Measurements from ENCODE around the gene HUS1.
A peak's percentile ranks its signal among the peaks of the same experiment; 100 is the strongest.

Gene HUS1

GRCh38 chr7:47967708-47968107 lies 11.7 kb downstream of the HUS1 start:
- no peak overlapping the region for H3K4me3 ChIP-seq
- H4K20me1 ChIP-seq = peaks cover 4 to 25% (median 7%) of the 10 kb centered on the region in 11 experiments; a peak in 10 of 22 replicates
- TF ChIP-seq Cebpa-rat (IDR thresholded peaks at IDR 0.05) = no peak
- H3K9me3 ChIP-seq (replicated peaks in 1 of 11) = no peaks in the 10 kb centered on the region
- no peak overlapping the region for H3K4me2 ChIP-seq
- H3K36me3 ChIP-seq = peaks cover 63 to 90% (median 77%) of the 10 kb centered on the region in 11 experiments
- H3K4me1 ChIP-seq = peaks cover 17 to 42% (median 27%) of the 10 kb centered on the region in 10 experiments
- no peaks in the 10 kb centered on the region for H3K27me3 ChIP-seq
- H3K27ac ChIP-seq = no peak overlapping the region
- H3K9ac ChIP-seq = no peak overlapping the region

- no peak for TF ChIP-seq Cebpa-rat (IDR thresholded peaks at IDR 0.05)
- H3K4me3 ChIP-seq = no peak overlapping the region
- H4K20me1 ChIP-seq = peaks cover 4 to 25% (median 7%) of the 10 kb centered on the region in 11 experiments; a peak in 10 of 22 replicates
- H3K36me3 ChIP-seq = peaks cover 66 to 90% (median 77%) of the 10 kb centered on the region in 11 experiments
- no peak overlapping the region for H3K9ac ChIP-seq
- no peak overlapping the region for H3K27ac ChIP-seq
- no peaks in the 10 kb centered on the region for H3K27me3 ChIP-seq
- H3K4me2 ChIP-seq = no peak overlapping the region
- peaks cover 0 to 5% (median 0%) of the 10 kb centered on the region in 11 experiments; a peak in 1 of 22 replicates for H3K9me3 ChIP-seq (replicated peaks in 1 of 11)
- H3K4me1 ChIP-seq = peaks cover 17 to 36% (median 27%) of the 10 kb centered on the region in 10 experiments
Observed at GRCh38 chr7:47967123-47967522, 12.3 kb downstream of the HUS1 start.

GRCh38 chr7:47965456-47965855 lies 14.0 kb downstream of the HUS1 start:
- H3K4me2 ChIP-seq = no peak overlapping the region
- H3K9me3 ChIP-seq (replicated peaks in 1 of 11) = peaks cover 9 to 21% (median 12%) of the 10 kb centered on the region in 11 experiments; a peak in 20 of 22 replicates
- no peak overlapping the region for H3K9ac ChIP-seq
- peaks cover 82 to 91% (median 85%) of the 10 kb centered on the region in 11 experiments for H3K36me3 ChIP-seq
- H4K20me1 ChIP-seq = peaks cover 2 to 25% (median 7%) of the 10 kb centered on the region in 11 experiments; a peak in 9 of 22 replicates
- no peak overlapping the region for H3K4me3 ChIP-seq
- H3K27me3 ChIP-seq = no peaks in the 10 kb centered on the region
- H3K4me1 ChIP-seq = peaks cover 11 to 24% (median 14%) of the 10 kb centered on the region in 10 experiments
- TF ChIP-seq Cebpa-rat (IDR thresholded peaks at IDR 0.05) = no peak
- no peak overlapping the region for H3K27ac ChIP-seq

DNA sequence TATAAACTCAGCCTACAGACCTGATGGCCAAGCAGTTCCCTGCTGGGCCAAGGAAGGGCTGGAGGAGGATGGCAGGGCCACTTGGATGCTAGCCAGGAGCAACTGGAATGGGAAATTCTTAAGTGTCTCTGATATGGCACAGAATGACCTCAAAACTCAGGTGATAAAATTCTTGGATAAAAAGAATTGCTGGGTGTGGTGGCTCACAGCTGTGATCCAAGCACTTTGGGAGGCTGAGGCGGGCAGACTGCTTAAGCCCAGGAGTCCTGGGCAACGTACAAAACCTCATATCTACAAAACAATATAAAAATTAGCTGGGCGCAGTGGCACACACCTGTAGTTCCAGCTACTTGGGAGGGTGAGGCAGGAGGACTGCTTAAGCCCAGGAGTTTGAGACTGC lies 17.2 kb downstream of the HUS1 start:
- no peak for TF ChIP-seq Cebpa-rat (IDR thresholded peaks at IDR 0.05)
- Histone ChIP-seq H3K27ac (no peak overlapping the region), H3K4me3 (no peak overlapping the region), H3K4me2 (no peak overlapping the region), H3K9me3 (replicated peaks in 1 of 11) (peaks cover 10 to 23% (median 15%) of the 10 kb centered on the region in 11 experiments; a peak in 20 of 22 replicates), H3K36me3 (peaks cover 66 to 83% (median 77%) of the 10 kb centered on the region in 11 experiments), H3K4me1 (peaks cover 0 to 12% (median 0%) of the 10 kb centered on the region in 10 experiments; a peak in 7 of 20 replicates), H3K9ac (no peak overlapping the region), H3K27me3 (no peaks in the 10 kb centered on the region), H4K20me1 (peaks cover 0 to 19% (median 5%) of the 10 kb centered on the region in 11 experiments; a peak in 5 of 22 replicates)

DNA sequence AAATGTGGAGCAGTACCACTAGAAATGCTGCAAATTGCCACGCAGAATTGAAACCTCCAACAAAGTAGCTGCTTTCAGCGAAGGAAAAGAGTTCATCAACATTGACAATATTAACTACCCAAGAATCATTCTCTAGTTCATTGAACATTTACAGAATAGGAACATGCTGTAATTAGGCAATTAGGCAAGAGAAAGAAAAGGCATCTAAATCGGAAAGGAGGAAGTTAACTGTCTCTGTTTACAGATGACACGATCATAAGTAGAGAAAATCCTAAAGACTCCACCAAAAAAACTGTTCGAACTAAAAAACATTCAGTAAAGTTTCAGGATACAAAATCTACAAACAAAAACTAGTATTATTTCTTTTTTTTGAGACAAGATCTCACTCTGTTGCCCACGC lies 22.3 kb downstream of the HUS1 start:
- H3K36me3 ChIP-seq = peaks cover 46 to 71% (median 59%) of the 10 kb centered on the region in 11 experiments
- H3K27me3 ChIP-seq = no peaks in the 10 kb centered on the region
- H3K4me3 ChIP-seq = no peak overlapping the region
- no peak overlapping the region for H3K9ac ChIP-seq
- peaks cover 0 to 9% (median 0%) of the 10 kb centered on the region in 10 experiments; a peak in 4 of 20 replicates for H3K4me1 ChIP-seq
- H4K20me1 ChIP-seq = peaks cover 0 to 13% (median 0%) of the 10 kb centered on the region in 11 experiments; a peak in 4 of 22 replicates
- H3K9me3 ChIP-seq (replicated peaks in 1 of 11) = peaks cover 10 to 23% (median 14%) of the 10 kb centered on the region in 11 experiments; a peak in 20 of 22 replicates
- no peak for TF ChIP-seq Cebpa-rat (IDR thresholded peaks at IDR 0.05)
- no peak overlapping the region; a peak in 1 of 22 replicates for H3K27ac ChIP-seq
- peak overlapping the region in 2 of 11 experiments; percentile 44 to 59; a peak in 4 of 22 replicates for H3K4me2 ChIP-seq

DNA sequence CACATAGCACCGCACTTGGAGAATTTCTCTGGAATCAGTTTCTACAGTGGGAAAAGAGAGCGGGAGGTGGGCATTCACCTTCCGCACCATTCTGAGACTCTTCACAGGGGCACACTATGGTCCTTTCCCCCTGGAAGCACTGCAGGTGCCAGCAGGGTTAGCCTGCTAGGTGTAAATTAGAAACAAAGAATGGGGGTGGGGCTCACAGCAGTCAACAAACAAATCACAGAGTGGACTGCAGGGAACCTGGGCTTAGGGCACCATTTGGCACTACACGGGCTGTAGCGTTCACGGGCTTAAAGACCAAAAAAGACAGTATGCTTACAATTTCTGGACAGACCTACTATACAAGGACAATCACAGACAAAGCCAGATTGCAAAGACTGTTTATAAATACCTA lies 23.2 kb downstream of the HUS1 start:
- no peak overlapping the region for H3K9ac ChIP-seq
- H3K9me3 ChIP-seq (replicated peaks in 1 of 11) = peaks cover 6 to 18% (median 8%) of the 10 kb centered on the region in 11 experiments; a peak in 20 of 22 replicates
- no peak overlapping the region for H3K4me3 ChIP-seq
- no peak overlapping the region for H3K27ac ChIP-seq
- H3K36me3 ChIP-seq = peaks cover 36 to 62% (median 50%) of the 10 kb centered on the region in 11 experiments
- peaks cover 0 to 9% (median 0%) of the 10 kb centered on the region in 10 experiments; a peak in 4 of 20 replicates for H3K4me1 ChIP-seq
- no peak for TF ChIP-seq Cebpa-rat (IDR thresholded peaks at IDR 0.05)
- H3K4me2 ChIP-seq = no peak overlapping the region
- peaks cover 0 to 13% (median 0%) of the 10 kb centered on the region in 11 experiments; a peak in 4 of 22 replicates for H4K20me1 ChIP-seq
- no peaks in the 10 kb centered on the region for H3K27me3 ChIP-seq

- Histone ChIP-seq H3K4me2 (no peak overlapping the region), H3K4me3 (no peak overlapping the region), H3K4me1 (peaks cover 0 to 9% (median 0%) of the 10 kb centered on the region in 10 experiments; a peak in 5 of 20 replicates)
Observed at GRCh38 chr7:47954231-47954911, 25.0 kb downstream of the HUS1 start.

DNA sequence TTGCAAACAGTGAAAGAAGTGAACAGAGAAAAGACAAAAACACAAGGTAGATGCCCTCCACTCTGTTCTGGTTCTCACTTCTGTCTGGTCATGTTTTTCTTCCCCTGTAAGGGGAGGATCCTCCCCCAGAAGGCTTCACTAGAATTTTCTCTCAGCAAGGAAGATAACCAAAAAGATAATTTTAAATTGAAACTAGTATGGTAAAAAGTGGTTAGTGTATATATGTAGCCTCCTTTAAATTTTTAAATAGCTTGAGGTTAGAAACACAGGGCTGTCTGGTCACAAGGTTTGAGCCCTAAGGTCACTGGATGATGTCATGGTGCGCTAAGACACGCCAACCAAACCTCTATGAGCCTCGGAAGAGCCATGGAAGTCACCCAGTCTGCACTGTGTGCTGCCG lies 25.6 kb downstream of the HUS1 start:
- H3K27me3 ChIP-seq = no peaks in the 10 kb centered on the region
- peaks cover 0 to 13% (median 0%) of the 10 kb centered on the region in 11 experiments; a peak in 4 of 22 replicates for H4K20me1 ChIP-seq
- TF ChIP-seq Cebpa-rat (IDR thresholded peaks at IDR 0.05) = no peak
- H3K4me1 ChIP-seq = peaks cover 0 to 9% (median 0%) of the 10 kb centered on the region in 10 experiments; a peak in 5 of 20 replicates
- no peak overlapping the region for H3K27ac ChIP-seq
- H3K9me3 ChIP-seq (replicated peaks in 1 of 11) = peaks cover 0 to 9% (median 0%) of the 10 kb centered on the region in 11 experiments; a peak in 8 of 22 replicates
- peaks cover 29 to 53% (median 42%) of the 10 kb centered on the region in 11 experiments for H3K36me3 ChIP-seq
- H3K9ac ChIP-seq = no peak overlapping the region
- no peak overlapping the region for H3K4me3 ChIP-seq
- H3K4me2 ChIP-seq = no peak overlapping the region

More at GRCh38 chr7:47954231-47954911, 25.0 kb downstream of the HUS1 start:
- Histone ChIP-seq H4K20me1 (peaks cover 0 to 13% (median 0%) of the 10 kb centered on the region in 11 experiments; a peak in 4 of 22 replicates), H3K9me3 (replicated peaks in 1 of 11) (peaks cover 0 to 9% (median 0%) of the 10 kb centered on the region in 11 experiments; a peak in 8 of 22 replicates), H3K27ac (no peak overlapping the region), H3K9ac (no peak overlapping the region), H3K27me3 (no peaks in the 10 kb centered on the region), H3K36me3 (peaks cover 29 to 53% (median 42%) of the 10 kb centered on the region in 11 experiments)
- no peak for TF ChIP-seq Cebpa-rat (IDR thresholded peaks at IDR 0.05)

GRCh38 chr7:47952224-47952623 lies 27.2 kb downstream of the HUS1 start:
- peaks cover 0 to 5% (median 0%) of the 10 kb centered on the region in 10 experiments; a peak in 5 of 20 replicates for H3K4me1 ChIP-seq
- H4K20me1 ChIP-seq = peaks cover 0 to 13% (median 0%) of the 10 kb centered on the region in 11 experiments; a peak in 4 of 22 replicates
- no peak overlapping the region for H3K9ac ChIP-seq
- no peak overlapping the region for H3K4me2 ChIP-seq
- H3K36me3 ChIP-seq = peaks cover 24 to 44% (median 32%) of the 10 kb centered on the region in 11 experiments
- H3K9me3 ChIP-seq (replicated peaks in 1 of 11) = no peaks in the 10 kb centered on the region
- no peak overlapping the region for H3K27ac ChIP-seq
- no peaks in the 10 kb centered on the region for H3K27me3 ChIP-seq
- H3K4me3 ChIP-seq = no peak overlapping the region
- TF ChIP-seq Cebpa-rat (IDR thresholded peaks at IDR 0.05) = no peak
